C4-2B (cell line): ENCODE measurements around the gene LIN7C.
"Not testable (repeated sequence)": the region's sequence is repeated elsewhere in the genome, so short reads cannot be mapped to it uniquely, and the experiment has no call there.

Source experiments
- CTCF ChIP-seq: fragments of 450-650 bp; conservative IDR thresholded peaks from 2 replicates; pipeline ENCODE4 v1.5.1; 2017; ENCODE audit warnings: mild to moderate bottlenecking
- ZFX ChIP-seq: fragments of 450-650 bp; IDR thresholded peaks from 2 replicates; pipeline ENCODE4 v1.6.1; 2017

GRCh38 chr11:27517490-27517889 is 10.9 kb upstream of the LIN7C start:
- not testable (repeated sequence) for TF ChIP-seq CTCF, ZFX
